K562 (cell line): ENCODE measurements around the gene ACOT7. TPM values are rescaled to one million over a fixed set of nuclear protein-coding genes. Genes with fewer than 3 reads are reported as not detected.

Experiments
- CHD4 ChIP-seq: fragments of 200-600 bp; sonication (generic); IDR thresholded peaks from 3 replicates; pipeline ENCODE4 v1.6.1; 2012; ENCODE audit warnings: low read depth, mild to moderate bottlenecking, mixed read lengths, low read length, inconsistent platforms; ENCODE audit not compliant: insufficient read depth, insufficient replicate concordance, poor library complexity, severe bottlenecking
- FOXA1 ChIP-seq: fragments of 450-650 bp; IDR thresholded peaks from 2 replicates; pipeline ENCODE4 v1.6.1; 2016; ENCODE audit warnings: mild to moderate bottlenecking, borderline replicate concordance
- HOXB6 ChIP-seq: fragments of 250-450 bp; sonication (Bioruptor Pico); IDR thresholded peaks from 2 replicates; pipeline ENCODE4 v1.5.1; 2022; ENCODE audit warnings: mild to moderate bottlenecking, borderline replicate concordance
- MAFG ChIP-seq: fragments of 450-650 bp; conservative IDR thresholded peaks from 2 replicates; pipeline ENCODE4 v1.6.1; 2016; ENCODE audit warnings: missing genetic modification characterization, missing compliant biosample characterization
- MCM7 ChIP-seq, 2 experiments: fragments of 450-650 bp; IDR thresholded peaks; 2 replicates each; pipeline ENCODE4 v1.6.1; 2016 to 2018
- MEF2A ChIP-seq: IDR thresholded peaks from 2 replicates; pipeline ENCODE4 v1.6.1; 2011; ENCODE audit warnings: low read depth, mild to moderate bottlenecking, low read length, moderate library complexity; ENCODE audit not compliant: control insufficient read depth
- MXI1 ChIP-seq: IDR thresholded peaks from 2 replicates; pipeline ENCODE4 v1.6.1; 2011; ENCODE audit warnings: low read depth, mild to moderate bottlenecking, improper control_type of control experiment, low read length
- POLR2AphosphoS2 ChIP-seq: IDR thresholded peaks from 2 replicates; pipeline ENCODE4 v1.6.1; 2012; ENCODE audit warnings: low read length, improper control_type of control experiment
- RBBP5 ChIP-seq: fragments of 200-600 bp; sonication (generic); IDR thresholded peaks from 2 replicates; pipeline ENCODE4 v1.6.1; 2012; ENCODE audit warnings: borderline replicate concordance, mild to moderate bottlenecking, low read length, control low read depth, inconsistent platforms; ENCODE audit not compliant: insufficient read depth, poor library complexity, severe bottlenecking
- SMAD4 ChIP-seq: fragments of 250-450 bp; sonication (Bioruptor Pico); conservative IDR thresholded peaks from 2 replicates; pipeline ENCODE4 v1.8.0; 2021; ENCODE audit warnings: inconsistent platforms, mild to moderate bottlenecking, moderate library complexity
- SMARCA5 ChIP-seq: fragments of 450-650 bp; IDR thresholded peaks from 2 replicates; pipeline ENCODE4 v1.6.1; 2016
- STAT5A ChIP-seq: IDR thresholded peaks from 2 replicates; pipeline ENCODE4 v1.6.1; 2012; ENCODE audit warnings: low read length, inconsistent platforms, borderline replicate concordance
- ZKSCAN8 ChIP-seq: fragments of 200-800 bp; sonication (Bioruptor generic); IDR thresholded peaks from 2 replicates; pipeline ENCODE4 v1.6.1; 2016; ENCODE audit warnings: missing genetic modification characterization, missing compliant biosample characterization
- ZNF274 ChIP-seq: IDR thresholded peaks from 2 replicates; pipeline ENCODE4 v1.6.1; 2011; ENCODE audit warnings: low read depth, mild to moderate bottlenecking, low read length, moderate library complexity, borderline replicate concordance
- polyA plus RNA-seq, 8 experiments: library from polyadenylated mRNA; depleted of rRNA in 4 of 8; stranded (reverse) in 5 of 8; unstranded in 3 of 8; fragments of >200 nt; fragmentation: Nextera tagmentation in 2 of 8; fragmentation: Illumina TruSeq in 1 of 8; extraction: Ambion mirVana in 2 of 8; extraction: Trizol in 1 of 8; gene quantifications; 2 replicates each; pipeline versions ENCODE4 v1.2.1 to v1.2.3, GENCODE V29; 2011 to 2014; ENCODE audit warnings: inconsistent platforms in 1 of 8, missing spikeins in 1 of 8
- total RNA-seq, 7 experiments: library from RNA; depleted of rRNA in 6 of 7; stranded (reverse); fragments of >200 nt in 6 of 7; fragmentation: Illumina TruSeq in 2 of 7; extraction: Trizol in 2 of 7; gene quantifications; 2 replicates each; pipeline versions ENCODE4 v1.2.1 to v1.2.3, GENCODE V29; 2011 to 2021; ENCODE audit warnings: low replicate concordance in 1 of 7
- TF ChIP-seq, protein P1 (sequence below): sonication (generic); IDR thresholded peaks from 2 replicates; pipeline ENCODE4 v1.6.1; 2016
- TF ChIP-seq, protein P2 (sequence below): sonication (generic); formaldehyde crosslinking; IDR thresholded peaks from 2 replicates; pipeline ENCODE4 v1.8.0; 2023; ENCODE audit warnings: mild to moderate bottlenecking, missing genetic modification reagents
- TF ChIP-seq, protein P3 (sequence below): sonication (generic); formaldehyde crosslinking; IDR thresholded peaks from 2 replicates; pipeline ENCODE4 v1.8.0; 2022; ENCODE audit warnings: missing genetic modification reagents, mild to moderate bottlenecking, moderate library complexity, borderline replicate concordance
- TF ChIP-seq, protein P4 (sequence below), 2 experiments: fragments of 450-650 bp; conservative IDR thresholded peaks; 2 replicates each; pipeline ENCODE4 v1.6.1; 2017; ENCODE audit warnings: mild to moderate bottlenecking in 2 of 2, moderate library complexity in 2 of 2

ACOT7 gene
- total and polyA plus RNA-seq, 9 of the 15 experiments (the other 6 are each of a cell fraction or from before 2014, with no cell fraction given), result 7.0 to 92.6 (median 37.2) TPM

DNA sequence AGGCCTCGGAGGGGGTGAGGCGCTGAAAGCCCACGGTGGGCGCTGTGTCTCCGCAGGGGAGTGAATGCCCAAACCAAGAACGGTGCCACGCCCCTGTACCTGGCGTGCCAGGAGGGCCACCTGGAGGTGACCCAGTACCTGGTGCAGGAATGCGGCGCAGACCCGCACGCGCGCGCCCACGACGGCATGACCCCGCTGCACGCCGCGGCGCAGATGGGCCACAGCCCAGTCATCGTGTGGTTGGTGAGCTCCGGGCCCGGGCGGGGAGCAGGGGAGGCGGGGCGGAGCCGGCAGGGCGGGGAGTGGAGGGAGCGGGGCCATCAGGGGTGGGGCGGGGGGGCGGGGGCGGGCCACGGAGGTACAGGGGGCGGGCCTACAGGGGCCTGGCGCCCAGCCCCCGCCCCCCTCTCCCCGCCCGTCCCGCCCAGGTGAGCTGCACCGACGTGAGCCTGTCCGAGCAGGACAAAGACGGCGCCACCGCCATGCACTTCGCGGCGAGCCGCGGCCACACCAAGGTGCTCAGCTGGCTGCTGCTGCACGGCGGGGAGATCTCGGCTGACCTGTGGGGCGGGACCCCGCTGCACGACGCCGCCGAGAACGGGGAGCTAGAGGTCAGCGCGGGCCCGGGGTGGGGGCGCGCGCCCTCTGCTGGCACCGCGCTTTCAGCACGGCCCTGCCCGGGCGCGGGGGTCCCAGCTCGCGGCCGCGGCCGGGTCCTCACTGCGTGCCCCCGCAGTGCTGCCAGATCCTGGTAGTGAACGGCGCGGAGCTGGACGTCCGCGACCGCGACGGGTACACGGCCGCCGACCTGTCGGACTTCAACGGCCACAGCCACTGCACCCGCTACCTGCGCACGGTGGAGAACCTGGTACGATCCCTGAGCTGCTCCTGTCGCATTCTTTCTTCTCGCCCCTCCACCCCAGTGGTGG lies 46.9 kb upstream of the ACOT7 start (continued):
- TF ChIP-seq SMAD4 (CRISPR knock-in tag) (peak; percentile 49; the same call in 1 of the 2 replicates), MAFG (no peak), MEF2A (no peak), FOXA1 (no peak), RBBP5 (no peak), MCM7 (IDR thresholded peaks at IDR 0.05) (no peak), MXI1 (no peak), CHD4 (no peak), STAT5A (no peak), HOXB6 (CRISPR knock-in tag) (no peak), ZNF274 (no peak), SMARCA5 (no peak), POLR2AphosphoS2 (no peak), ZKSCAN8 (CRISPR knock-in tag) (no peak)
- TF ChIP-seq, protein P1, sequence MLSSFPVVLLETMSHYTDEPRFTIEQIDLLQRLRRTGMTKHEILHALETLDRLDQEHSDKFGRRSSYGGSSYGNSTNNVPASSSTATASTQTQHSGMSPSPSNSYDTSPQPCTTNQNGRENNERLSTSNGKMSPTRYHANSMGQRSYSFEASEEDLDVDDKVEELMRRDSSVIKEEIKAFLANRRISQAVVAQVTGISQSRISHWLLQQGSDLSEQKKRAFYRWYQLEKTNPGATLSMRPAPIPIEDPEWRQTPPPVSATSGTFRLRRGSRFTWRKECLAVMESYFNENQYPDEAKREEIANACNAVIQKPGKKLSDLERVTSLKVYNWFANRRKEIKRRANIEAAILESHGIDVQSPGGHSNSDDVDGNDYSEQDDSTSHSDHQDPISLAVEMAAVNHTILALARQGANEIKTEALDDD, result no peak
- TF ChIP-seq, protein P2, sequence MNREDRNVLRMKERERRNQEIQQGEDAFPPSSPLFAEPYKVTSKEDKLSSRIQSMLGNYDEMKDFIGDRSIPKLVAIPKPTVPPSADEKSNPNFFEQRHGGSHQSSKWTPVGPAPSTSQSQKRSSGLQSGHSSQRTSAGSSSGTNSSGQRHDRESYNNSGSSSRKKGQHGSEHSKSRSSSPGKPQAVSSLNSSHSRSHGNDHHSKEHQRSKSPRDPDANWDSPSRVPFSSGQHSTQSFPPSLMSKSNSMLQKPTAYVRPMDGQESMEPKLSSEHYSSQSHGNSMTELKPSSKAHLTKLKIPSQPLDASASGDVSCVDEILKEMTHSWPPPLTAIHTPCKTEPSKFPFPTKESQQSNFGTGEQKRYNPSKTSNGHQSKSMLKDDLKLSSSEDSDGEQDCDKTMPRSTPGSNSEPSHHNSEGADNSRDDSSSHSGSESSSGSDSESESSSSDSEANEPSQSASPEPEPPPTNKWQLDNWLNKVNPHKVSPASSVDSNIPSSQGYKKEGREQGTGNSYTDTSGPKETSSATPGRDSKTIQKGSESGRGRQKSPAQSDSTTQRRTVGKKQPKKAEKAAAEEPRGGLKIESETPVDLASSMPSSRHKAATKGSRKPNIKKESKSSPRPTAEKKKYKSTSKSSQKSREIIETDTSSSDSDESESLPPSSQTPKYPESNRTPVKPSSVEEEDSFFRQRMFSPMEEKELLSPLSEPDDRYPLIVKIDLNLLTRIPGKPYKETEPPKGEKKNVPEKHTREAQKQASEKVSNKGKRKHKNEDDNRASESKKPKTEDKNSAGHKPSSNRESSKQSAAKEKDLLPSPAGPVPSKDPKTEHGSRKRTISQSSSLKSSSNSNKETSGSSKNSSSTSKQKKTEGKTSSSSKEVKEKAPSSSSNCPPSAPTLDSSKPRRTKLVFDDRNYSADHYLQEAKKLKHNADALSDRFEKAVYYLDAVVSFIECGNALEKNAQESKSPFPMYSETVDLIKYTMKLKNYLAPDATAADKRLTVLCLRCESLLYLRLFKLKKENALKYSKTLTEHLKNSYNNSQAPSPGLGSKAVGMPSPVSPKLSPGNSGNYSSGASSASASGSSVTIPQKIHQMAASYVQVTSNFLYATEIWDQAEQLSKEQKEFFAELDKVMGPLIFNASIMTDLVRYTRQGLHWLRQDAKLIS (CRISPR knock-in tag), result no peak
- TF ChIP-seq, protein P3, sequence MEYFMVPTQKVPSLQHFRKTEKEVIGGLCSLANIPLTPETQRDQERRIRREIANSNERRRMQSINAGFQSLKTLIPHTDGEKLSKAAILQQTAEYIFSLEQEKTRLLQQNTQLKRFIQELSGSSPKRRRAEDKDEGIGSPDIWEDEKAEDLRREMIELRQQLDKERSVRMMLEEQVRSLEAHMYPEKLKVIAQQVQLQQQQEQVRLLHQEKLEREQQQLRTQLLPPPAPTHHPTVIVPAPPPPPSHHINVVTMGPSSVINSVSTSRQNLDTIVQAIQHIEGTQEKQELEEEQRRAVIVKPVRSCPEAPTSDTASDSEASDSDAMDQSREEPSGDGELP, result peak; percentile 79
- TF ChIP-seq, protein P4, sequence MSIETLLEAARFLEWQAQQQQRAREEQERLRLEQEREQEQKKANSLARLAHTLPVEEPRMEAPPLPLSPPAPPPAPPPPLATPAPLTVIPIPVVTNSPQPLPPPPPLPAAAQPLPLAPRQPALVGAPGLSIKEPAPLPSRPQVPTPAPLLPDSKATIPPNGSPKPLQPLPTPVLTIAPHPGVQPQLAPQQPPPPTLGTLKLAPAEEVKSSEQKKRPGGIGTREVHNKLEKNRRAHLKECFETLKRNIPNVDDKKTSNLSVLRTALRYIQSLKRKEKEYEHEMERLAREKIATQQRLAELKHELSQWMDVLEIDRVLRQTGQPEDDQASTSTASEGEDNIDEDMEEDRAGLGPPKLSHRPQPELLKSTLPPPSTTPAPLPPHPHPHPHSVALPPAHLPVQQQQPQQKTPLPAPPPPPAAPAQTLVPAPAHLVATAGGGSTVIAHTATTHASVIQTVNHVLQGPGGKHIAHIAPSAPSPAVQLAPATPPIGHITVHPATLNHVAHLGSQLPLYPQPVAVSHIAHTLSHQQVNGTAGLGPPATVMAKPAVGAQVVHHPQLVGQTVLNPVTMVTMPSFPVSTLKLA (conservative IDR thresholded peaks at IDR 0.05), result peak in 1 of 2 experiments; percentile 72; a peak in 3 of 4 replicates
